ENCODE results near the gene SDK1.
"Not testable (repeated sequence)": the region's sequence is repeated elsewhere in the genome, so short reads cannot be mapped to it uniquely, and the experiment has no call there.

The SDK1 gene

DNA sequence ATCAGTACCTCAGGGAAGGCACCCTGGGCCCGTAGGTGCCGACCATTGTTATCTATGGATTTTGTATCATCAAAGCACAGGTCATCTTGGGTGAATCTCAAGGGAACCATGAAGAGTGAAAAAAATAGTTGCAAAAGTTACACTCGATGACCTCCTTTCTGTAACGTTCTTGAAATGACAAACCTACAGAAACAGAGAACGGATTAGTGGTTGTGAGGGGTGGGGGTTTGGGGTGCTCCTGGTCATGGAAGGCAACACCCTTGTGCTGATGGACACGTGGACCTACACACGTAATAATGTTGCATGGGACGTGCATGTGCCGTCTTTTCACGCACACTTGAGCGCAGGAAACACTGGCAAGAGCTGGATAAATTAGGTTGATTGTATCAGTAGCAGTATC is 655.9 kb downstream of the SDK1 start:
- no peak for DNase-seq (ENCODE audit: low read depth)

DNA sequence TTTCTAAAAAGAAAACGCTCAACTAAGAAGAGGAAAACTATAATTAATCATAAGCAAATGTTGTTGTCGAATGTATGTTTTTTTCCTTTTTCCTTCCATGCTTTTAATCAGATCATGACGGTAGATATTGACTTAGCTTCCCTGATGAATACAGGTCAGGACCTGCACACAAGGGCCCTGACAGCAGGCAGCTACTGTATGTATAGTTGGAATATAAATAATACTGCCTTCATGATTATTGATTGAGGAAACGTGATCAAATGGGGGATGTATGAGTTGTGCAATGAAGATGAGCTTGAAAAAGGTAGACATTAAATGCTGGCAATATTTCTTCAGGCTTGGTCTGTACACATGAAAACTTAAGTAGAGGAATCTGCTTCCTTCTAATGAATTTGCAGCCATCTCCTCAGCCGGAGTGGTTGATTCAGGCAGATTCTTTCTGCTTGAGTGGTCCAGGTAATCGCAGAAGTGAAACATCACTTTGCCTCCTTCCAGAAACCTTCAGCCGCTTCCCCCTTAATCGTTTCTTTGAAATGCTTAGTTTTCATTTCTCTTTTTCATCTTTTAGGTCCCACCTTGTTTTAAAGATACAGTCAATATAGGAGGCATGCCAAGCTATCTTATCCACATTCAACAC is 656.5 kb downstream of the SDK1 start:
- no peak for DNase-seq (ENCODE audit: low read depth)

DNA sequence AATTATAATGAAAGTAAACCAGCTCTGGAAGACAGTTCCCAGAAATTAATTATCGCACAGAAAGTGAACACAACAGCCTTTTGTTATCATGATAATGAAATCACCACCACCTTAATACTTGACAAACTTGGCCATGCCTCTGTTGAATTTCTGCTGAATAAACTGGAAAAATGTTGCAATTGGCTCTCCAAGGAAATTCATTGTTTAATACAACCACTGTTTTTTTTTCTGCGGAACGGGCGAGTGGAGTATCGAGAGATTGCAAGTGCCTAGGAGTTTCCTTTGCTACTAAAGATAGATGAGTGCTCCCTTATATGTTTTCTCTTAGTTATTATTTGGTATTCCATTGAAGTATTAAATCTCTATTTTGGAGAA is 657.0 kb downstream of the SDK1 start:
- DNase-seq (ENCODE audit: low read depth), result no peak

DNA sequence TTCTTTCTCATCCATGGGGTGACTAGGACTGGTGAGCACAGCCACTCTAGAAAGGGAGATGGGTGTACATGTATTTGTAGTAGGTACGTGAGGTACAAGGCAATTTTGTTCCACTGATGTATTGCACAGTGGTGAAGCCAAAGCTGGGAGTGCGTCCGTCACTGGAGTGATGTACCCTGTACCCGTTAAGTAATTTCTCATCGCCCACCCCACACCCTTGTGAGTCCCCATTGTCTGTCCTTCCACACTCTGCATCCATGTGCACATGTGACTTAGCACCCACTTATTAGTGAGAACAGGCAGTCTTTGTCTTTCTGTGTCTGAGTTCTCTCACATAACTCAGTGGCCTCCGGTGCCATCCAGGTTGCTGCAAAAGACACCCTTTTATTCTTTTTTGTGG is 658.3 kb downstream of the SDK1 start:
- DNase-seq (ENCODE audit: low read depth), result no peak

DNA sequence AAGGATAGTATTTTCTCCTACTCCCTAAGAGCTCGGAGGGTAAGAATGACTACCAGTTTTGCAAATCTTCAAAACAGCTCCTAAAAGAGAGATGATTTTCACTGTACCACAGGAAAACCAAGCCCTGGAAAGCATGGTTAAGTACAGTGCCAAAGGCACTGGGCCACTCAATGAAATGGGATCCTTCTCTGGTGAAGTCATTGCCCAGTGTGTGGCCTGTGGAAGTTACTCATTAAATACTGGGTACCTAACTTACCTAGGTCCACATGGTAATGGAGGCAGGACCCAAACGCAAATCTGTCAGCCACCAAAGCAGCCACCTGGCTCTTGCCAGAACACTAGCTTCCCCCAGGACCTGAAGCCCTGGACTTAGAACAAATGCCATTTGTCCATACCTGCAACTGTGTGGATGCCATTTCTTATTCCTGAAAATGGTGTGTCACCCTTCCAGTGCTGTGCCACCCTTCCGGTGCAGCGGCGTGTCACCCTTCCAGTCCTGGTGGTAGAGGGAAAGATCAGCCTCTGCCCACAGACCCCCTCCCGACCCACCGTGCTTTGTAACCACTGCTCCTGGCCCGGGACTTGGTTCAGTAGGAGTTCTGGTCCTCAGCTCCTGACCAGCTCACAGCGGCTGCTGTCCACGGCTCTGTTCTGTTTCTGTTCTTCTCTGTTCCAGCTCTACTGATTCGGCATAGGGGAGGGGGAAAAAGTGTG is 659.2 kb downstream of the SDK1 start:
- no peak for DNase-seq (ENCODE audit: low read depth)

DNA sequence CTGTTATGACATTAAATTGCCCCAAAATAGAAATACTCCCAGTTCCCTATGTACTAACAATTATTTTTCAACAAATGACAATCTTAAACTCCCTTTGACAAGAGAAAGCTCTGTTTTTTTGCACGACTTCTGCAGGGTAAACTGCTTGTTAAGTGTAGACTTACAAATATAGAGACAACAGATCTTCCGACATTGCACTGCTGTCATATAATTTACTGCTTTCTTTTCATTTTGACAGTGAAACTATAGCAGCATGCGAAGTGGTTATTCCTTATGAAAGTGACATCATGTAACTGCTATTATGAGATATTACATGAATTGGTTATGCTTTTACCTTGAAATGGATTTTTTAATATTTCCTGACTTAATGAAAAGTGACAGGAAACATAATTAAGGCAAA is 659.9 kb downstream of the SDK1 start:
- no peak for DNase-seq (ENCODE audit: low read depth)

DNA sequence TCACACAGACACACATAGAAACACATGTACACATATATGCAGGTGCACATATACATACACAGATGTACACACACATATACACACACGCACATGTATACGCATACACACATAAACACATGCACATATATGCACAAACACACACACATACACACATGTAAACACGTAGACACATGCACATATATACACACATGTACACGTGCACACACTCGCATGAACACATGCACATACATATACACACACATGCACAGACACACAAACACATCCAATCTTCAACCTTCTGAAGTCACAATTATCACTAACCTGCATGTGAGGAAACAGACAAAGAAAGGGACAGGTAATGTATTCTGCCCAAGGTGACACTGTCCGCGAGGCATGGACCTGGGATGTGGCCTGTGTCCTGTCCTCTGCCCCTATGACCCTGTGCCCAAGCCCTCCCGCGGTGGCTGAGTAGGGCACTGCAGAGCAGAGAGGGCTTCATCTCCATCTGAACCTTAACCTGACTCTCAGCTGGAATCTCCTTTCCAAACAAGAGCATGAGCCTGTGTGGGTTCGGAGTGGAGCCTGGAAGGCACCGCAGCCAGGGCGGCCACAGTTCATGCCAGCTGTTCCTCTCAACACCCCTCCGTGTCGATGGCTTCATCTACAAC is 660.9 kb downstream of the SDK1 start:
- DNase-seq (ENCODE audit: low read depth), result no peak

DNA sequence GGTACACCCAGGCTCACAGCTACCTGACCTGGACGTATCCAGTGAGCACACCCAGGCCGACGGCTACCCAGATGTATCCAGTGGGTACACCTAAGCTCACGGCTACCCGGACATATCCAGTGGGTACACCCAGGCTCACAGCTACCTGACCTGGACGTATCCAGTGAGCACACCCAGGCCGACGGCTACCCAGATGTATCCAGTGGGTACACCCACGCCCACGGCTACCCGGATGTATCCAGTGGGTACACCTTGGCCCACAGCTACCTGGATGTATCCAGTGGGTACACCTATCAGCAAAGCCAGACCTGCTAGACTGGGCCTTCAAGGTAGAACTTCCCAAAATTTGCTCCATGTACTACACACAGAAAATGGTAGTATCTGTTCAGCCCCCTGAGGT is 662.7 kb downstream of the SDK1 start:
- DNase-seq (ENCODE audit: low read depth), result not testable (repeated sequence)

DNA sequence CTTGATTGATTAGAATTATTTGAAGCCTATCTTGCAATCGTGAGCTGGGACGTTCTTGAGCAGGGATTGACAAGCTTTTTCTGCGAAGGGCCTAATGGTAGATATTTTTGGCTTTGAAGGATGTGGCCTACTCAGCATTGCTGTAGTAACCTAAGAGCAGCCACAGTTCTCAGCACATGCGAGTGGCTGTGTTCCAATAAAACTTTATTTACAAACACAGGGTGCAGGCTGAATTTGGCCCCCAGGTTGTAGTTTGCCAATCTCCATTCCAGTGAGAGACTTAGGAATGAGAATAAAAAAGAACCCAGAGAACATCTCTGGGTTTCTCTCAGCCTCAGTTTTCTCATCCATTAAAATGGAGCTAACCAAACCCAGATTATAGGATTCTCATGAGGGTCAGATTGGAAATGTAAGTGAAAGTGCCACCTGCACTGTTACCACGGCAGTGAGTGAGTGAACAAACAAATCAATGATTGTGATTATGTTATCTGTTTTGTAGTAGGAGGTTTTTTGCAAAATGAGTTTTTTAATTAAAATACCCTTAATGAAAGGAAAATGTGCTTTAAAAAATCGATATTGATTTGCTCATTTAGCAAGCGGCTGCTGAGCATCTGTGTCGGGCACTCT is 664.0 kb downstream of the SDK1 start:
- DNase-seq (ENCODE audit: low read depth), result no peak

DNA sequence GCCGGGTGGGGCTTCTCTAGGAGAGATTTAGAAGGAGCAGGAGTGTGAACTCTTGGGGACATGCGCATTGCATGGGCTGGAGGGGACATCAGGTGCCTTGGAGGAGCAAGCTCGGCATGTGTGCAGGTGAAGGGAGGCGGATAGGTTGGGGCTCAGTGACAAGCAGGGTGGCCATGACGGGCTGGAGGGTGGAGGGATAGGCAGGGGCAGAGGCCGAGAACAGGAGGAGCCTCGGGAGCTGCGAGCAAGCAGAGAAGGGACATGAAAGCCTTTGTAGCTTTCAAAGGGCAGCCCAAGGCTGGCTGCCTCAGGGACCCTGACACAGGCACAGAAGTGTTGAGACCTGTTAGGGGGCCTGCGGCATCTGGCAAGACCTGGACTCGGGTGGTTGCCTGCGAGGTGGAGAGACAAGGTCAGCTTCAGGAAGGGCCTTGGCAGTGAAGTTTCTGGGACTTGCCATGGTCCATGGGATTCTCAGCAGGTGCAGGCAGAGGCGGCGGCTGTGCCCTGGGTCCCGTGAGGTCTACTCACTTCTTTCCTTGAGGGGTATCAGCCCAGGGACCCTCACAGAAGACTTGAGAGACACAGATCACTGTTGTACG is 664.8 kb downstream of the SDK1 start:
- DNase-seq (ENCODE audit: low read depth), result no peak

DNA sequence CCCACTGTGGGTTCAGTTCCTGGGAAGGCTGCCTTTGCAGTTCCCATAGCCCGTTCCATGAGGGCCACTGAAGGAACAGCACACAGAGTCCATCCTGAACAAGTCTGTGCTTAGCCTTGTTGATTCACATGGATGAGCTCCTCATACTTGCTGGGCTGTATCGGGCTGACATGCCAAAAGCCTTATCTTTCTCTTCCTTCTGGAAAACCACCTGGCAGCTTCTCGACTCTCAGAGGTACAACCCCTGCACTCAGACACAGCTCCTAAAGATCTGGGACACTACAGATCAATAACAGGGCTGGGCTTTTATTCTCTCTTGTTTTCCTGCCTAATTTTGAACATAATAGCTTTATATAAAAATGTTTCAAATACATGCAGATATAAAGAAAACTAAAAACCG is 667.2 kb downstream of the SDK1 start:
- no peak for DNase-seq (ENCODE audit: low read depth)

DNA sequence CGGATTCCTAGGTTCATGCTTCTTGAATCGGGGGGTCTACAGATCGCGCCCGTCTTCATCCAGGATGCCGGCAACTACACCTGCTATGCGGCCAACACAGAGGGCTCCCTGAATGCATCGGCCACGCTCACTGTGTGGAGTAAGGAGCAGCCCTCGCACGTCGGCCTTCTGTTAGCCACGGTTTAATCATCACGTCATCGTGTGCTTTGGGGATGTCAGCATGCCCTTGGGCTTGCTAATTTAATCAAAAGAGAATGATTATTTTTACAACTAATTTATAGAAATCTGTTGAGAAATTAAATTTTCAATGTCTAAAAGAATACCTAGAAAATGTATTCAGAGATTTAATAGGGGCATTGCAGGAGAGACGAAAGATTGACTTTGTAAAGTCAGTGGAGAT is 668.2 kb downstream of the SDK1 start:
- DNase-seq (ENCODE audit: low read depth), result no peak

DNA sequence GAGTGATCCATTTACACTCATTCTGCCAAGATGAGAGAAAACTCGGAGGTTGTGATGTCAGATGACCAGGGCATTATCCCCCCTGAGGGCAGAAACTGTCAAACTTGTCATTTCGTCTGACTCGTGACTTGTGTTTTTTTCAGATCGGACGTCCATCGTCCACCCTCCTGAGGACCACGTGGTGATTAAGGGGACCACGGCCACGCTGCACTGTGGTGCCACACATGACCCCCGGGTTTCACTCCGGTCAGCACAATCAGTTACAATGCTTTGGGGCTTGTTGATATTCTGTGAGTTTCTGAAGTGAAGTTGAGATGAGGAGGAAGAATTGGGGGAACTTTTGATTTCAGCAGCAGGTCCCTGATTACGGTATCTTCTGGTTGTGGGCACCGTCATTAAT is 670.3 kb downstream of the SDK1 start:
- no peak for DNase-seq (ENCODE audit: low read depth)

DNA sequence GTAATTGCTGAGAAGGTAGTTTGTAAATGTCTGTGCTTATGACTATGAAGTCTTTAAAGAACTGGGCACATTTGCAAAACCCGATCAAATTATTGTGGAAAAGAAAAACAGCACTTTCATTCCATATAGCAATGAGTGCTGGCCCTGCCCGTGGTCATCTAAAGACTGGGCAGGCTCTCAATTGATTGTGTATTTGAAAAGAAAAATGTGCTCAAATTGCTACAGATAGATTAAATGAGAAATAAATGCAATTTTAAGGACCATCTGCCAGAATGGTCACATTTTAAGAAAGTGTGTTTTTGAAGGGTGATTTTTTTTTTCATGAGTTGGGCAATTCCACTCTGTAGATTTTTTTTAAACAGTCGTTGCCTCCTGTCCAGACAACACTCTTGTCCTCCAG is 672.2 kb downstream of the SDK1 start:
- DNase-seq (ENCODE audit: low read depth), result no peak

DNA sequence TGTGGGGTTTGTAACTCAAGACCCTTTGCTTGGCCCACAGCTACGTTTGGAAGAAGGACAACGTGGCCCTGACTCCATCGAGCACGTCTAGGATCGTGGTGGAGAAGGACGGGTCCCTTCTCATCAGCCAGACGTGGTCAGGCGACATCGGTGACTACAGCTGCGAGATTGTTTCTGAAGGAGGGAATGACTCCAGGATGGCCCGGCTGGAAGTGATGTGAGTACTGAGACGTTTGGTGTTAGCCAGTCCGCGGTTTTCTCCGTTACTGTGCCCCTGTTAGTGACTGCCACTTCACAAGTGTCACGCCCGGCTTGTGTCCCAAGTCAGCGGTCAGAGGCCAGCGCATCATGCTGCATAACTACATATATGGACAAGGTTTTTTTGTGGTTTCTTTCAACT is 673.3 kb downstream of the SDK1 start:
- DNase-seq (ENCODE audit: low read depth), result no peak

DNA sequence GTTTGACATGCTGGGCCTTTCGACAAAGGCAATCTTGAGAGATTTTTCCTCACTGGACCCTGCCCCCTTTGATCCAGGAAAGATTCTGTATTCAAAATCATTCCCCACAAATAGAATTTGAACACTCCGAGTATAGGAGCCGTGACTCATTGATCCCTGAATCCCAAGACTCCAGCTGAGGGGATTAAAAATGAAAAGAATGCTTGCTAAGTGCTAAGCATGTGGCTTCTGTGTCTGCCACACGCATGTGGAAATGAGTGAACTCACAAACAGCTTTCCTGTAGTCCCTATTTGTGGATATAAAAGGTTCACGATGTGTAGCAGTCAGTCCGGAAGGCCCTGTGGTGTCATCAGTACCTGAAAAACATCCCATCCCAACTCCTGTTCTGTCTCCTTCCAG is 674.3 kb downstream of the SDK1 start:
- DNase-seq (ENCODE audit: low read depth), result no peak

DNA sequence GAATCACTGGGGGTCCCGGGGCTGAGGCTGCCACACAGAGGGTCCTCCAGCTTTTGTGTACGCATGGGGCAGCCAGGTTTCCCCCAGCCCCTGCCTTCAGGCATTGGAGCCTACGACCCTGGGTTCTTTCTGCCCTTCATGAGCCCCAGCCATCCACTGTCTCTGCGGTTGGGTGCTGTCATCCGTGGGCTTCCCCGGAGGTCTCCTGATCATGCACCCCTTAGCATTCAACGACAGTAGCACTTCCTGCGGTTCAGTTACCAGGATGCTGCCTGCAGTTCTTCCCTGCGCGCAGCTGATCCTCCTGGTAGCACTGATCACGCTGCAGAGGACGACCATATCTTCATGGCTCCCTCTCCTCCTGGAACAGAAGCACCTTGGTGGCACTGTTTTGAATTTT is 676.3 kb downstream of the SDK1 start:
- DNase-seq (ENCODE audit: low read depth), result no peak

DNA sequence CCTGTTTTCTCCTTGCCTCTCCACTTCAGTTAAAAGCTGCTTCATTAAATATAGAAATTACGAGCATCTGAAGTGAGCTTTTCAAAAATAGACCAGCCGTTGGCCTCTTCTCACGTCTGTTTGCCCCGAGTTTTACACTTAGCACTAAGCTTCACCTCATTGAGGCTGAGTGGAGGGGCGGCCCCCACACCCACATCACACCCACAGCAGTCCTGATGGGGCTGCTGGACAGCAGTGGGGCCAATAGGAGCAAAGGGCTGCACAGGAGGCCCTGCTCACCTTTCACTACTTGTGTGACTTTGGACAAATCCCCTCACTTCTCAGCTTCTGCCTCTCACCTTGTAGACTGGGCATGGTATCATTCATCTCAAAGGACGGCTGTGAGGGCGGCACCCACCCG is 677.8 kb downstream of the SDK1 start:
- no peak for DNase-seq (ENCODE audit: low read depth)

DNA sequence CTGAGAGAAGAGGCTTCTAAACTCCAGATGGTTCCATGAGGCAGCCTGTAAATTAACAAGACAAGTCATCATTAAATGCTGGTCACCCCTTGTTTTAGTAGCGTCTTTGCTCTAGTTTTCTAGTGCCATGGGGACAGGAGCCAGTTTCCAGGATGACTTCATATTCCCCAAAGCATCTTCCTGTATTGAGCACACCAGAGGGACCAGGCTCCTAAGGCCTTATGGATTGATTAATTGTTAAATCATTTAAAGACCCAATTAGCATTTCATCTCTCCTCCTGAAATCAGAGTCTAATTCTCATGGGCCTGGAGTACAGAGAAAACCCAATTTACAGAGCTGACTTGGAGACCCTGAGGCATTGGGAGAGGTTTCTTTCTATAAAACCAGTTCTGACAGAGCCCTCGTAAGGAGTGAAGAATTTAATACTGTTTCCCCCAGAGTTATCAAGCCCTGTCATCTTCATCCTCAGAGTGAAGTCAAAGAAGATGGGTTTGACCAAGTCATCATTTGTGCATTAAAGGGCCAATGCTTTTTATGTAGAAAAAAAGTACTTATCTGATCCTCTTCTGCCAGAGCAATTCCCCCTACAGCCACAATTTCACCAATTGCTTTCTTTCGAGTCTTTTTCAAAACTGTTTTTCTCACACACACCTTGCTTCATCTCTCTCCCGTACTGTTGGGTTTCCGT is 678.7 kb downstream of the SDK1 start:
- no peak for DNase-seq (ENCODE audit: low read depth)

DNA sequence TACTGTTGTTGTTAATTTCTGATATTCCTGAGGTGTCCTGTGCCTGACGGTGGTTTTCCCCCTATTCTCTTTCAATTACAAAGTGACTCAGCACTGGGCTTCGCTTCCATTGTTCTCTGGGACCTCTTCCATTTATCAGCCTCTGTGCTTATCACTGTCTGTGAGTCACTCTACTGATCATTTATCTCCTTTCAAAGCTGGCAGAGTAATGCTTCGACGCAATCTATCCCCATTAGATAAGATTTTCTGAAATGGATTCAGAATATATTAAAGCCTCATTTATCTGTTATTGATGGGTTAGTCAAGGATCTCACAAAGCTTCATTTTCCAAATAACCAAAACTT is 679.2 kb downstream of the SDK1 start:
- DNase-seq (ENCODE audit: low read depth), result no peak

DNA sequence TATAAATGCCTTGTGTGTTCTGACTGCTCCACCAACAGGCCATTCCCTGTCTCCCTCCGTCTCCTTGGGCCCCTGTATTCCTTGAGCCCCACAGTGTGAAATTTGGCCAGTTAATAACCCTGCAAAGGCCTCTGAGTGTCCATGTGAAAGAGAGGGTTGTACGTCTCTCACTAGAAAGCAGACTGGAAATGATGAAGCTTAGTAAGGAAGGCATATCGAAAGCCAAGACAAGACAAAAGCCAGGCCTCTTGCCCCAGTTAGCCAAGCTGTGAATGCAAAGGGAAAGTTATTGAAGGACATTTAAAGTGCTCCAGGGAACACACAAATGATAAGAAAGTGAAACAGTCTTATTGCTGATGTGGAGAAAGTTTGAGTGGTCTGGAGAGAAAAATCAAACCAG is 680.2 kb downstream of the SDK1 start:
- DNase-seq (ENCODE audit: low read depth), result no peak

DNA sequence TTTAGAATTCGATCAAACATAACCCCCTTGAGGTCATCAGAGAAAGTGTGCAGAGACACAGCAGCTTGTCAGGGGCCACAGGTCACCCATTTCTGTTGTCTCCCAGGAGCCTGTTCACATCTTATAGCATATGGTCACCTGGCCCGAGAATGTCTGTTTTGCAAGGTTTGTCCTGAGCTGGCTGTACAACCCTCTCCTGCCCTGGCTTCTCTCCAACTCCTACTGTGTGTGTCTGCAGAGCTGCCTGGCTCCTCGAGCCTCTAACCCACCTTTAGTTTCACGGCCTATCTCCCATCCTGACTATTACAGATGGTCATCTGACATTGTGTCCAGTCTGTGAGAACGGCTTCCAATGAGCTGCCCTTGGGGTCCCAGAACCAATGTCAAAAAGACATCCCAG is 683.4 kb downstream of the SDK1 start:
- no peak for DNase-seq (ENCODE audit: low read depth)
